NCI-H748 (cell line): Measurements from ENCODE around the gene IL4R.
"Not testable (repeated sequence)": the region's sequence is repeated elsewhere in the genome, so short reads cannot be mapped to it uniquely, and the experiment has no call there.

ENCODE experiments used
- DNase-seq: peaks from one replicate; lab custom pipeline; 2025; ENCODE audit not compliant: unreplicated experiment; lab: John Stamatoyannopoulos, UW

IL4R gene

DNA sequence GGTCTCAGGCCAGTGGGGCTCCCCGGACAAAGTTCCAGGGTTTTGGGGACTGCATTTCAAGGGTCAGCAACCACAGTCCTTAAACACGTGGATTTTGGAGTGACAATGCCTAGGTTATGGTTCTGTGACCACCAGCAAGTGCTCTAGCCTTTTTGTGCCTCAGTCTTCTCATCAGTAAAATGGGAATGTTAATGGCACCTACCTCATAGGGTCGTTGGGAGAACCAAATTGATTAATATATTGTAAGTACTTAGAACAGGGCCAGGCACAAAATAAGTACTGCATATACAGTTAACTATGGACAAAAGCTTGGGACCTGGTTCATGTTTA is 13.8 kb downstream of the IL4R start:
- DNase-seq, result no peak

DNA sequence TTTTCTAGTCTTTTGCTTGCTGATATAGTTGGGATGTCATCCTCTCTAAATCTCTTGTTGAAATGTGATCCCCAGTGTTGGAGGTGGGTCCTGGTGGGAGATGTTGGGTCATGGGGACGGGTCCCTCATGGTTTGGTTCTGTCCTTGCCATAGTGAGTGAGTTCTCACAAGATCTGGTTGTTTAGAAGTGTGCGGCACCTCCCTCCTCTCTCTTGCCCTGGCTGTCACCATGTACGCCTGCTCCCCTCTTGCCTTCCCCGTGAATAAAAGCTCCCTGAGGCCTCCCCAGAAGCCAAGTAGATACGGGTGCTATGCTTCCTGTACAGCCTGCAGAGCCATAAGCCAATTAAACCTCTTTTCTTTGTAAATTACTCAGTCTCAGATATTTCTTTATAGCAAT is 15.2 kb downstream of the IL4R start:
- DNase-seq, result no peak

DNA sequence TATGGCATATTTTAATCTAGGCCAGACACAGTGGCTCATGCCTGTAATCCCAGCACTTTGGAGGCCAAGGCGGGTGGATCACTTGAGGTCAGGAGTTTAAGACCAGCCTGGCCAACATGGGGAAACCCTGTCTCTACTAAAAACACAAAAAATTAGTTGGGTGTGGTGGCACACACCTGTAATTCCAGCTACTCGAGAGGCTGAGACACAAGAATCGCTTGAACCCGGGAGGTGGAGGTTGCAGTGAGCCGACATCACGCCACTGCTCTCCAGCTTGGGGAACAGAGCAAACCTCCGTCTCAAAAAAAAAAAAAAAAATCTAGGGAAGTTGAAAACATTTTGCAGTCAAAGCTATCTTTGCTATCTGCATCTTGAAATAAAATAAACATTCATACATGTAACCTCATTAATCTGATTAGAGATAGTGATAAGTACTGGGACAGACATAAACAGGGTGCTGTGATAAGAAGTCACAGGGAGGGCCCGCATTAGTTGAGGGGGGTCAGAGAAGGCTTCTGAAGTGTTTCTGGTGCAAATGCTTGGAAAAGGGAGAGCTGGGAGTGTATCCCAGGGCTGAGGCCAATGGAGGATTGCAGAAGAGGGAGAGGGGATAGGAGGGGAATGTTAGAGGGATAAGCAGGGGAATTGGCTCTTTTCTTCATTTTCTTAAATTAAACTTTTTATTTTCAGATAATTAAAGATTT is 15.8 kb downstream of the IL4R start:
- DNase-seq, result not testable (repeated sequence)

DNA sequence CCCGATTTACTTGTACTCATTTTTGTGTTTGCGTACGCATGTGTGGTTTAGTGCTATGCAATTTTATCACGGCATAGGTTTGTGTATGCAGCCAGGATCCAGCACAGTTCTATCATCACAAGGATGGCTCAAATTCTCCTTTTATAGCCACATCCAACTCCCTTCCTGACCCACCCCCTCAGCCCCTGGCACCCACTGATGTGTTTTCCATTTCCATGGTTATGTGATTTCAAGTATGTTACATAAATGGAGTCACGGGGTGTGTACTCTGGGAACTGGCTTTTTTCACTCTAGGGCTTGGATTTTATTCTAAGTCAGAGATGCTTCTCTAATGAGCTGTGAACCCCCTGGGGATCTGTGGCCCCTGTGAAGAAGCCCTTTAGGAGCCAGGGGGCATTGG is 16.8 kb downstream of the IL4R start:
- DNase-seq, result no peak

DNA sequence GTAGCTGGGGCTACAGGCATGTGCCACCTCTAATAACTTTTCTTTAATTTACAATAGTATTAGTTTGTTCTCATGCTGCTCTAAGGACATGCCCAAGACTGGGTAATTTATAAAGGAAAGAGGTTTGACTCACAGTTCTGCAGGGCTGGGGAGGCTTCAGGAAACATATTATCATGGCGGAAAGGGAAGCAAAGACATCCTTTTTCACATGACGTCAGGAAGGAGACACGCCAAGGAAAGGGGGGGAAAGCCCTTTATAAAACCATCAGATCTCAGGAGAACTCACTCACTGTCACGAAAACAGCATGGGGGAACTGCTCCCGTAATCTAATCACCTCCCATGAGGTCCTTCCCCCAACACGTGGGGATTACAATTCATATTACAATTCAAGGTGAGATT is 18.3 kb downstream of the IL4R start:
- no peak for DNase-seq

DNA sequence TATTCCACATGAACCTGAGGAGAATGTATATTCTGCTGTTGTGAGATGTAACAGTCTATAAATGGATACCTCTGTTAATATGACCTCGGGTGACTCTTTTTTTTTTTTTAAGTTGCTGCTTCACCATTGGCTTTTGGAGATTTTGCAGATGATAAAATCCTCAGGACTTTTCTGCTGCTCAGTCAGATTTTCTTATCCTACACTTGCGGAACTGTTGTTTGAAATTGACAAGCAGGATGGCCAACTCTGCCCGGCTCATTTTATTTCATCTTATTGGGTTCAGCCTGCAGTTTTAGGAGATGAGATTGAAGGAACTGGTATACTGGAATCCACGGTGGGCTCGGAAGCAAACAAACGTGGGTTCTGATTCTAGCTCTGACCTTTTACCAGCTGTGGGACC is 19.3 kb downstream of the IL4R start:
- DNase-seq, result no peak

DNA sequence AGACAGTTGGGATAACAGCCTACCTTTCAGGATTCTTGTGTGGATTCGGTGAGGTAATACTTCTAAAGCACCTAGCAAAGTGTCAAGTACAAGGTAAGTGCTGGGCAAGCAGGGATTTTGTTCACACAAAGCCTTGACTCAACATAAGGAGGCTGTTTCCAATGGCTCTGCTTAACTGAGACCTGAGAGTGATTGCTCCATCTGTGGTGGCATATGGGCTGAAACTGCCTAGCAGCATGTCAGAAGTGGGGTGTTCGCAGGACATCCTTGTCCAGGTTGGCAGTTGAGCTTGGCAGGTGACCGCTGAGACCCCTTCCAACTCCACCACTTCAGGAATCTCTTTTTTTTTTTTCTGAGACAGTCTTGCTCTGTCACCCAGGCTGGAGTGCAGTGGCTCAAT is 19.8 kb downstream of the IL4R start:
- DNase-seq, result no peak

DNA sequence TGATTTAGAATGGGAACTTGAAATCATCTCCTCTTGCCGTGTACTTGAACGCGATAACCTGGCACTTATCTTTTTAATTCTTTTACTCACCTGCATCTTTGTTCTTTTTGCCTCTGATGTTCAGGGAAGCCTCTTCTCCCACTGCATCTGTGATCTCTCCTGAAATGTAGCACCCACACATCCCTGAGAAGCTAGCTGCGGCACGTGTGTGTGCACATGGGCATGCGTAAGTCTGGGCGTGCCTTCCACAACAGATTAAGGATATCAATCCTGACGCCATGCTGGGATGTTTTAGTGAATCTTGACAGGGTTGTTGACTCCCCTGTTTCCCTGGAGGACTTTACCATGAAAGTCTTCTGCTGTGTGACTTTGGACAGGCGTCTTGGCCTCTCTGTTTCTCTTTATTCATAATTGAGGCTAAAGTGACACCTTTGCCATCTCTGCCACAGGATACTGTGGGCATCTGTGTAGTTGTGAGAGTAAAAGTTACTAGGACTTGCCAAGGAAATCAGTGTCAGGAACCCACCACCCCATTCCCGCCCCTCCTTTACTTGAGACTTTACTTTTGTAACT is 20.5 kb downstream of the IL4R start:
- no peak for DNase-seq

DNA sequence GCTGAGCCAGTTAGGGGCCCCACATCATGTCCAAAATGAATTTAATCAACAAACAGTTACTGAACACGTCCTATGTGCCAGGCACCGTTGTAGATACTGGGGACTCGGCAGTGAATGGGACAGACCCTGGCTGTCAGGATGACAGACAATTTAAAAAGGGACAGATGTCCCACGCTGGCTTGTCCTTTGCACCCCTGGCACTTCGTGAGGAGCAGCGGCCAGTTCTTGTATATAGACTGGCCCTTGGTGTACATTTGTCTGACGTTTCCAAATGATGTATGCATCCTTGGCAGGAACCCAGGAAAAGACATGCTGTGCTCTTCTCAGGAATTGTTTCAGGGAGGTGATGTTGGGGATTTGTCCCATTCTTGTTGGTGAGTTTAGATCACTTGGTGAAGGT is 21.1 kb downstream of the IL4R start:
- no peak for DNase-seq

DNA sequence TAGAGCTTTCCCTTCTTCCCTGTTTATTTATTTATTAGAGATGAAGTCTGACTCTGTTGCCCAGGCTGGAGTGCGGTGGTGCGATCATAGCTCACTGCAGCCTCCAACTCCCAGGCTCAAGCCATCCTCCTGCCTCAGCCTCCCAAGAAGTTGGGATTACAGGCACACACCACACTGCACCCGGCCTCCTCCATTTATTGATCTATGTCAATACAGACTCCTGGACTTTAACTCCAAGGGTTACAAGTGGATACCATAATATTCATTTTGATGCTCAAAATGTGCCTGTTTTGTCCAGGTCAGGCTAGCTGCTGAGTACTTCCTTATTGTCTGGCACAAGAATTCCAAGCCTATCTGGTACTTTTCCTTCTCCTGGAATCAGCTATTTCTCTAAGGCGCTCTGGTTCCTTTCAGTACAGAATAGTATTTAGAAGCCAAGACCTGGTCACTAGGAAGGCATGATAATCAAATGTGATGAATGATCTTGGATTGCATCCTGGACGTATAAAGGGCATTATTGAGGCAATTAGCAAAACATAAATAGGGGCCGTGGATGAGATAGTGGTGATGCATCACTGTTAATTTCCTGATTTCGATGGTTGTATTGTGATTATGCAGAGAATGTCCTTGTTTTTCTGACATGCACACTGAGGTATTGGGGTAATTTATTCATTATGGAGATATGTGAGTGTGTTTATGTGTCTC is 21.7 kb downstream of the IL4R start:
- DNase-seq, result no peak

DNA sequence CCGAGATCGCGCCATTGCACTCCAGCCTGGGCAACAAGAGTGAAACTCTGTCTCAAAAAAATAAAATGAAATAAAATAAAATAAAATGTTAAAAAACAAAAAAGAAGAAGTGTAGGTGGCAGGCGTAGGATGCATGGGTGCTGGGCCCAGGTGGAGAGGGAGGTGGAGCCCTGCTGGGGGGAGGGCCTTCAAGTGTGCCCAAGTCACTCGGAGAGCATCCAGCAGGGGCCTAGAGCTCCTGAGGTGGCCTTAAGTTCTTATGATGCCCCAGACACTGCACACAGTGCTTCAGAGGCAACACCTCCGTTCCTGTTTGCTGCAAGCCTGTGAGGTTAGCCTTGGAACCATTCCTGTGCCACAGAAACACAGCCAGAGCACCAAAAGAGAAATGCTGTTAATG is 23.2 kb downstream of the IL4R start:
- no peak for DNase-seq

DNA sequence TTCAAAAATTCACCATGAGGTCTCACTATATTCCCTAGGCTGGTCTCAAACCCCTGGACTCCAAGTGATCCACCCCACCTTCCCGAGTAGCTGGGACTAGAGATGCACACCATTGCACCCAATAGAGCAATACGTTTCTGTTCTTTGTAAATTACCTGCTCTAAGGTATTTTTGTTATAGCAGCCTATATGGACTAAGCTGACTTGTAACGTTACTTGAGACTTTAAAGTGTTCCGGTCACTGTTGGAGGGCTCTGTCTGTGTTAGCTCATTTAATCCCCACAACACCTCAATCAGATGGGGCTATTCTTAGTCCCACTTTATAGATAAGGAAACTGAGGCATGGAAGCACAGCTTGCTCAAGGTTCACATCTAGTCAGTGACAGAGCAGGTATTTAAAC is 25.4 kb downstream of the IL4R start:
- no peak for DNase-seq

DNA sequence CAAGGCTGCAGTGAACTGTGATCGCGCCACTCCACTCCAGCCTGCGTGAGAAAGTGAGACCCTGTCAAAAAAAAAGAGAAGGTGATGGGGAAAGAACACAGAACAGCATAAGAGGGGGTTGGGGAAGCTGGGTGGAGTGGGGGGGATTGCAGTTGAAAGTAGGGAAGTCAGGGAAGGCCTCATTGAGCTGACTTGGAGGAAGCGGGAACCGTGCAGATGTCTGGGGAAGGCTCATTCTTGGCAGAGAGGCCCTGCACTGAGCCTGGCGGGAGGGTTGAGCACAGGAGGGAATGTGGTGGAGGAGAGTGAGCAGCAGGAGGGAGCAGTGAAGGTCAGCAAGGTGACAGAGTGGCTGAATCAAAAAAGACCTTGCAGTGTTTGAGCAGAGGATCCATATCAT is 26.9 kb downstream of the IL4R start:
- DNase-seq, result no peak

DNA sequence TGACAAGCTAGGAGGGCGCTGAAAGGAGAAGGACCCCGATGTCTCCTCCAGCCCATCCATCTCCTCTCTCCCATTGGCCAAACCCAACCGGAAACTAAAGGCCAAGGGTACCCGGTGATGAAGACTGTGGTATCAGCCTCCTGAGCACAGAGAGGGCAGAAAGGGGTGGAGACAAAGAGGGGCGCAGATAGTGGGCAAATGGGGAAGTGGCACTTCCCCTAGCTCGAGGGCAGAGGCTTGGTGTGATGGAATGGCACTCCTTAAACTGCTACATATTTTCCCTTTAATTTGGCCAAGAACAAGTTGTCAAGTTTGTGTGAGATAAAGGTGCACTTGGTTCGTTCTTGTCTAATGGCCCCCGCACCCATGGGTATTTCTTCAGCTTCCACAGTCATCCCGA is 27.8 kb downstream of the IL4R start:
- no peak for DNase-seq

DNA sequence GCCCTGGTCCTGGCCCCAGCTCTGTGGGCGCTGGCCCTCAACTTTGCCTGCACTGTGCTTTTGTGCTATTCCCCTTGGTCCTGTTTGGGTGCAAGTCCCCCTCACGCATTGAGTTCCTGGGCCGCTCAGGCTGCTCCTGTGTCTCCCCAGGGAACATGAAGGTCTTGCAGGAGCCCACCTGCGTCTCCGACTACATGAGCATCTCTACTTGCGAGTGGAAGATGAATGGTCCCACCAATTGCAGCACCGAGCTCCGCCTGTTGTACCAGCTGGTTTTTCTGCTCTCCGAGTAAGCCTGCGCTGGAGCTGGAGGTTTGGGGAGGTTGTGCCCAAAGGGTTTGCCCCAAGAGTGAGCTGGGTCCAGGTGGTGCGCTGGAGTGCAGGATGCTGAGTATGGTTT is 28.2 kb downstream of the IL4R start:
- no peak for DNase-seq

DNA sequence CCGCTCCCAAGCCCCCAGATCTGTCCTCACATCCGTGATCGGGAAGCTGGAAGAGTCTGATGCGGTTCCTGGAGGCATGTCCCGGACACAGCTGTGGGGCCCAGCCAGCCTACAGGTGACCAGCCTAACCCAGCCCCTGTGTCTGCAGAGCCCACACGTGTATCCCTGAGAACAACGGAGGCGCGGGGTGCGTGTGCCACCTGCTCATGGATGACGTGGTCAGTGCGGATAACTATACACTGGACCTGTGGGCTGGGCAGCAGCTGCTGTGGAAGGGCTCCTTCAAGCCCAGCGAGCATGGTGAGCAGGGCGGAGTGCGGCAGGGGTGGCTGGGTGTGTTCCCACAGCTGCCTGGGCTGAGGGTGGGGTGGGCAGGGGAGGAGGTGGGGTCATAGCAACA is 30.9 kb downstream of the IL4R start:
- DNase-seq, result peak; percentile 11

DNA sequence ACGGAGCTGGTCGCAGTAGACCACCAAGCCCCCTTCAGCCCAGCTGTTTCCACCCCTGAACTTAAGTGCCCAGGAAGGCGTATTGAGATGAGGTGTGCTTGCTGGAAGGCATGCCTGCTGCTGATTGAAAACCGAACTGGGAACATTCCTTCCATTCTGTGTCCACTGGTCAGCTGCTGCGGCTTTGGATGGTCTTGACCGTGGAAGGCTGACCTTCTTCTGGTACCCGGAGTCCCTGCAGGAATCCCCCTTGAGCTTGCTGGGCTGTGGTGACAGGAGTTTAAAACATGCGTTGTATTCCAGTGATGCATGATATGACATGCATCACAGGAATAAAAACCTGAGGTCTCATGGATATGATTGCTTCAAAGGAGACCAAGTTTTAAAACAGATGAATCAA is 31.4 kb downstream of the IL4R start:
- no peak for DNase-seq

DNA sequence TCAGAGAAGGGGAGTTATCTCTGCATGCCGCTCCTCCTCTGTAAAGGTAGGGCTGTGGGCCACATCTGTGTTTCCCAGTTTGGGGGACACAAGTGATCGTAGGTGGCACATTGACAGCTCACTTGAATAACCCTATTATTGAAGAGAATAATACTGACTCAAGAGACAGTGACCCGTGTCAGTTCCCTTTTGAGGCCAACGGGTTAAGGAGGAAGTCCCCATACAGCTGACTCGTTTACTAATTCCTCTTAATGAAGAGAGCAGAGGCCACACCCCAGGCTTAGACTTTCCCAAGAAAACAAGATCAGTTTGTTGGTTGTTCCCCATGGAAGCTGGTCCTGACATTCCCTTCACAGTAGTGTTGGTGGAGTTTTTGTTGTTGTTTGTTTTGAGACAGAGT is 33.0 kb downstream of the IL4R start:
- no peak for DNase-seq

DNA sequence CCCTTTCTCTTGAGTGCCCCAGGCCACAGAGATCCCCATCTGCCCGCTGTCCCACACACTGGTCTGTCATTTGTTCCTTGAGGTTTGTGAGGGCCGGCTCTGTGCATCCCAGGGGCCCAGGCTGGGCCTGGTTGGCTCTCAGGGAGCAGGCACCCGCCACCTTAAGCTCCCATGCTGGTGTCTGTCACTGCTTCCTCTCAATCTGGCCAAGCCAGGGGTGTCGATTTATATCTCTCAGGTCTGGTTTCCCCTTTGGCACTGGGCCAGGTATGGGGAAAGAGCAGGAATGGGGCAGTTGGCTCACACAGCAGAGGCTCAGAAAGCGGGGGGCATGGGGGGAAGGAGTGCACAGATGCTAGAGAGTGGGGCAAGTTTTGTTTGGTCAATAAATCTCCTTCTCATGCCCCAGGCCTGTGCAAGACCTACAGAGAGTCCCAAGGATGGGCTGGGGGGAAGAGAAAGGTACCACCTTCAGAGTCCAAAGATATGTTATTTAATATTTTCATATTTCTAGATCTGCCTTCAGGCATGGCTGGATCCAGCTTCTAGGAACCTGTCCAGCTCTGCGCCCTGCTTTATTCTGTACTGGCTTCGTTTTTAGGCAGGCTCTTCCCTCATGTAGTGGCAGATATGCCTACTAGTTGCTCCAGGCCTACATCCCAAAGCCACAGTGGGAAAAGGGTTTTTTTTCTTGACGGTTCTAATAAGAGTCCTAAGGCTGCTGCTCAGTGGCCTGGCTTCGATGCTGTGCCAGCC is 34.3 kb downstream of the IL4R start:
- DNase-seq, result no peak

DNA sequence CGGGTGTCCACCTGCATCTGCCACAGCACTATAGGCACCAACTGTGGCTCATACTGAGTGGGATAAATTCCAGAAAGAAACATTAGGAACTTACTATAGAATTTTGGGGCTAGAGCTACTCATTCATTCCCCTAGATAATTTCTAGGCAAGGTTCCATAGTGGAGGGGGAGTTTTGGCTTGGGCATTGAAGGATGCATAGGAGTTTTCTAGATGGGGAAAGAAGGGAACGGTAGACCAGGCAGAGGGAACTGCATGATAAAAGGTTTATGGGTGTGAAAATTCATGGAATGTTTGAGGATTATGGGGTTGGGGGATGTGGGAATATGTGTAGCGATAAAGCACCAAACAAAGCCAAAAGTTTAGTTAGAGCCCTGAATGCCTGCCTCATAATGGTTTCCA is 35.5 kb downstream of the IL4R start:
- no peak for DNase-seq

DNA sequence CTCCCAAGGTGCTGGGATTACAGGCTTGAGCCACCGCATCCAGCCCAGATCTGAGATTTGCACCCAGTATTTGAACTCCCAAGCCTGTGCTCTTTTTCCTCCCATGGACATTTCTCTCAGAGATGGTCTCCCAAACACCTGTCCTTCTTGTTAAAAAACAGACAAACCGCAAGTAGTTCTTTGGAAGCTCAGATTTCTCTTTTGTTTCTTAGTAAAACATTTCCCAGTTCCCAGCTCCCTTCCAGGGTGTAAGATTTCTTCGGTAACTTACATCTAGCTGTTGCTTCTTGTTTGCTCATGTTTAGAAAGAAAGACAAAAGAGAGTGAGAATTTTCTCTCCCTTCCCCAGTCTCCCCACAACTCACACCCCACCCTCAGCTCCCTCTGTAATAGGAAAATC is 36.2 kb downstream of the IL4R start:
- no peak for DNase-seq

DNA sequence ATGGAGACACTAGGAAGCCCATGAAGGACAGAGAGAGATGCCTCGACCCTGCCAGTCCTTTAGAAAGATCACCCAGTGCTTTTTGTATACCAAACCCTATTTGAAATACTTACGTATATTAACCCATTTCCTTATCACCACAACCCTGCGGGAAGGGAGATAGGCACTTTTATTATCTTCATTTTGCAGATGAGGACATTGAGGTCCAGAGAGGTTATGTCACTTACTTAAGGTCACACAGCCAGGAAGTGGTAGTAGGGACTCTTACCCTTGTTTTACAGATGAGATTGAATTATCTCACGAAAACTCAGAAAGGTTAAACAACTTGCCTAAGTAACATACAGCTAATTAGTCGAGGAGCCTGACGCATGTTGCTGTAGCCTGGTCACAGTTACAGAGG is 38.2 kb downstream of the IL4R start:
- no peak for DNase-seq
